ENCODE data around the gene SNX27. TPM values are rescaled to one million over a fixed set of nuclear protein-coding genes. Genes with fewer than 3 reads are reported as not detected.

SNX27 gene
- total RNA-seq, 1 donor from 2014 or later: 18.8 TPM

DNA sequence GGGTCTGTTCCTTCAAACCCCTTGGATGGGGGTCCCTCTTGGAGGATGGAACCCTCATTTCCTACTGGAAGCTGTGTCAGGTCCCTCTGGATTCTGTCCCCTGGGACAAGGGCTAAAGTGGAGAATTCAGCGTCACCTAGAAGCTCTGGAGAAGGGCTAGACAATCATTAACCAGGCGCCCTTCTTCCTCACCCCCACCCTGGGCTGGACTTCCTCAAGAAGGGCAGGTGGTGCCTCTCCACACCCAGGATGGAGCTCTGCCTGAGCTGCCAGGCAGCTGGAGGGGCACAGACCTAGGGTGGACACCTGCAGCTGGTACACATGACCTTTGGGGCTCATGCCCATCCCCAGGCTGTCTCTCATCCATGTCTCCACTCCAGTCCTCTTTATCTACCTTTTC lies 101.2 kb downstream of the SNX27 start:
- TF ChIP-seq, protein P1, sequence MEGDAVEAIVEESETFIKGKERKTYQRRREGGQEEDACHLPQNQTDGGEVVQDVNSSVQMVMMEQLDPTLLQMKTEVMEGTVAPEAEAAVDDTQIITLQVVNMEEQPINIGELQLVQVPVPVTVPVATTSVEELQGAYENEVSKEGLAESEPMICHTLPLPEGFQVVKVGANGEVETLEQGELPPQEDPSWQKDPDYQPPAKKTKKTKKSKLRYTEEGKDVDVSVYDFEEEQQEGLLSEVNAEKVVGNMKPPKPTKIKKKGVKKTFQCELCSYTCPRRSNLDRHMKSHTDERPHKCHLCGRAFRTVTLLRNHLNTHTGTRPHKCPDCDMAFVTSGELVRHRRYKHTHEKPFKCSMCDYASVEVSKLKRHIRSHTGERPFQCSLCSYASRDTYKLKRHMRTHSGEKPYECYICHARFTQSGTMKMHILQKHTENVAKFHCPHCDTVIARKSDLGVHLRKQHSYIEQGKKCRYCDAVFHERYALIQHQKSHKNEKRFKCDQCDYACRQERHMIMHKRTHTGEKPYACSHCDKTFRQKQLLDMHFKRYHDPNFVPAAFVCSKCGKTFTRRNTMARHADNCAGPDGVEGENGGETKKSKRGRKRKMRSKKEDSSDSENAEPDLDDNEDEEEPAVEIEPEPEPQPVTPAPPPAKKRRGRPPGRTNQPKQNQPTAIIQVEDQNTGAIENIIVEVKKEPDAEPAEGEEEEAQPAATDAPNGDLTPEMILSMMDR (IDR thresholded peaks at IDR 0.05; ENCODE audit: insufficient read depth, low read length, poor library complexity, severe bottlenecking): no peak
- DNase-seq (ENCODE audit: low read depth): no peak
- Histone ChIP-seq H3K27me3 (ENCODE audit: control insufficient read depth, insufficient read depth, low read length) (peaks cover 48% of the 10 kb centered on the region), H3K36me3 (ENCODE audit: control insufficient read depth, insufficient read depth, low read length) (no peaks in the 10 kb centered on the region), H3K4me3 (ENCODE audit: low read depth, low read length) (no peak overlapping the region)

DNA sequence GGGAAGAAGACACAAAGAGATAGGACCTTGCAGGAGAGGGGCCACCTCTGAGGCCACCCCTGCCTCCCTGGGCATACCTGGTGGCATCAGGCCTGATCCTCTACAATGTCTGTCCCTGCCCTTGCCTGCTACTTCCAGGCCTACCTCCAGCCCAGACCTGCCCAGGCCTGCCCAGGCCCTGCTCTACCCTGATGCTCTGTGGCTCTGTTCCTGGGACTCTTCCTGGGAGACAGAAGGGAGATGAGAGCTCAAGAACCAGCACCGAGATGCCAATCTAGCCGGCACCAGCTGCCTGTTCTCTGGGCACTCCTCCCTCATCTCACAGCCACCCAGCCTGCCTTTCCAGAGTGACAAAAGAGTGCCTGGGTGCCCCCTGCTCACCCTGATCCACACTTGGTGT lies 102.0 kb downstream of the SNX27 start:
- TF ChIP-seq, protein P1 (IDR thresholded peaks at IDR 0.05; ENCODE audit: insufficient read depth, low read length, poor library complexity, severe bottlenecking): no peak
- Histone ChIP-seq H3K36me3 (ENCODE audit: control insufficient read depth, insufficient read depth, low read length) (no peaks in the 10 kb centered on the region), H3K27me3 (ENCODE audit: control insufficient read depth, insufficient read depth, low read length) (peaks cover 56% of the 10 kb centered on the region), H3K4me3 (ENCODE audit: low read depth, low read length) (no peak overlapping the region)
- no peak for DNase-seq (ENCODE audit: low read depth)

DNA sequence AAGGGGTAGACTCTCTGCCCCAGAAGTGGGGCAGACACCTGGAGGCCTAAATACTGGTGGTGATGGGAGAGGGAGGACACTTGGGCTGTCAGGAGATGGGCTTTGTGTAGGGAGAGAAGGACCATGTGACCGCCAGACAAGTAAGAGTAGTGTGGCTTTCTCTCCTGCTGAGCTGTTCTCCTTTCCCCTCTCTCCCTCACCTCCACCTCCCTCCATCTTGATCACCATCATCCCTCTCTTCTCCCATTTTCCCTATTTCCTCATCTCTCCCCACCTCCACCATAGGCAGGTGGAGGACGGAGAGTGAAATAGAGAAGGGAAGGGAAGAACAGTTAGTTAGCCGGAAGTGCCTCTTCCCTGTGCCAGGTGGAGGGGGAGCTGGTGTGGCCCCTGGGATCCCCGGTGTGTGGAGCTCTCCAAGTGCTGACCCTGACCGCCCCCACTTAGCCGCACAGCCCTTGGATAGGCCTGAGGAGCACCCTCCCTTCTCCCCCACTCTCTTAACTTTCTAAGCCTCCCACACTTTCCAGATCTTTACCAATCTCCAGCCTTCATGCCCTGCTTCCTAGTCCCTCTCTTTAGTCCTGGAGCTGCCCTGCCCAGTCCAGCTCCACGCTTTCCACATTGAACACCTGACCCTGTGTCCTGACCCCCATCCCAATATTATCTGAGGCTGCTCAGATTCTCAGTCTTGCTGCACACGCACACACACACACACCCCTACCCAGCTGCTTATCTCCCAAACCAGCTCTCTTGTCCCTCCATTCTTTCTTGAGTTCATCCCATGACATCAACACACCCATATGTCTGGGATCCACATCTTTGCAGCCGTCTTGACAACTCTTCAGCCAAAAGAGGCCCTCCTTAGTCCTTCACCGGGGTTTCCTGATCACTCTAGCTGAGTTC lies 103.2 kb downstream of the SNX27 start:
- H3K4me3 ChIP-seq (ENCODE audit: low read depth, low read length): no peak overlapping the region
- TF ChIP-seq, protein P1 (IDR thresholded peaks at IDR 0.05; ENCODE audit: insufficient read depth, low read length, poor library complexity, severe bottlenecking): no peak
- peaks cover 58% of the 10 kb centered on the region for H3K27me3 ChIP-seq (ENCODE audit: control insufficient read depth, insufficient read depth, low read length)
- no peaks in the 10 kb centered on the region for H3K36me3 ChIP-seq (ENCODE audit: control insufficient read depth, insufficient read depth, low read length)
- DNase-seq (ENCODE audit: low read depth): no peak

DNA sequence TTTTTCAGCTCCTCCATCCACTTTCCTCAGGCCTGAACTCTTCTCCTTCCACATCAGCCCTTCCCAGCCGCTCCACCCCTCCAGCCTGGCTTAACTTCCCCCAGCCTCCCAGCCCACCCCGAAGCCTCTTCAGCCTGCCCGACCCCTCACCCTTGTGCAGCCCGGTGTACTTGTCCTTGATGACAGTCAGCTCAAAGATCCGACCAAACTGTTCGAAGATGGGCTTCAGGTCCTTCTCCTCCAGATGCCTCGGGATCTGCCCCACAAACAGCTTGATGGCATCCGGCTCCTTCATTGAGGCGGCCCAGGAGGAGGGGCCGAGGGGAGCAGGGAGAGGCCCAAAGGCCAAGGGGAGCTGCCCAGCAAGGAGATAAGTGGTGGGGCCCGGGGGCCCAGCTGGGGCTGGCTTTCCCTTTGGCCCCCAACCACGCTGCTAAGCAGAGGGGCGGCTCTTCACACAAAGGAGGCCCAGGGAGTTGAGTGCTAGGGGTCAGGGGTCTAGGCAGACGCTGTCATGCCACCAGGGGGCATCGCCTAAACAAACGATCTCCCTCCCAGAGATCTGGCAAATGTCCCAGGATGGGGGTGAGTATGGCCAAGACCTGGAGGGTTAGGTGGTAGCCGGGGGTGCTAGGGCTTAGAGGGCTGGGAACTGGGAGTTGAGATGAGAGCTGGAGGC lies 104.0 kb downstream of the SNX27 start:
- H3K36me3 ChIP-seq (ENCODE audit: control insufficient read depth, insufficient read depth, low read length): no peaks in the 10 kb centered on the region
- TF ChIP-seq, protein P1 (IDR thresholded peaks at IDR 0.05; ENCODE audit: insufficient read depth, low read length, poor library complexity, severe bottlenecking): peak; percentile 10
- DNase-seq (ENCODE audit: low read depth): no peak
- peaks cover 62% of the 10 kb centered on the region for H3K27me3 ChIP-seq (ENCODE audit: control insufficient read depth, insufficient read depth, low read length)
- no peak overlapping the region for H3K4me3 ChIP-seq (ENCODE audit: low read depth, low read length)

DNA sequence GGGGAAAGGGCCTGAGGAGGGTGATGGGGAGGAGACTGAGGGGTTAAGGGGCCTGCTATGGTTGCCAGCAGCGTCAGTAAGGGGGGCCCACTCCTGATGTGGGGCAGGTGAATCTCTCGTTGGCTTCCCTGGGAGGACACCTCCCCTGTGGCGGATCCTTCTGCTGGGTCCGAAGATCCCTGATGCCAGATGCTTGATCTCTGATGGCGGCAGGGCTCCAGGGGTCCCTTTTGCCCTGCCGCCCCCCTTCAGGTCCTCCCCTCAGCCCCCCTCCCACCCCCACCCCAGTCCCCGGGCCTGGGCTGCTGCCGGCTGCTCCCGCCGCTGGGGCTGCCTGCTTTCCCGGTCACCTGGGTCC lies 104.5 kb downstream of the SNX27 start:
- H3K4me3 ChIP-seq (ENCODE audit: low read depth, low read length): no peak overlapping the region
- peaks cover 59% of the 10 kb centered on the region for H3K27me3 ChIP-seq (ENCODE audit: control insufficient read depth, insufficient read depth, low read length)
- TF ChIP-seq, protein P1 (IDR thresholded peaks at IDR 0.05; ENCODE audit: insufficient read depth, low read length, poor library complexity, severe bottlenecking): no peak
- no peak for DNase-seq (ENCODE audit: low read depth)
- no peaks in the 10 kb centered on the region for H3K36me3 ChIP-seq (ENCODE audit: control insufficient read depth, insufficient read depth, low read length)
